Keratinocyte (primary cell): ENCODE results near the gene AGR3. TPM values are rescaled to one million over a fixed set of nuclear protein-coding genes. Genes with fewer than 3 reads are reported as not detected.

Experiments
- DNase-seq: peaks from one replicate; pipeline ENCODE4 v3.0.0-alpha.2; 2011; ENCODE audit warnings: low read depth, missing footprints, low spot score
- FAIRE-seq: peaks from 2 replicates; lab custom pipeline; 2011; peaks lifted over from hg19 to GRCh38; lab: Jason Lieb, UNC
- H2AFZ ChIP-seq: 2 replicates; pipeline ENCODE4 v1.6.0; 2012; ENCODE audit warnings: low read length, control low read depth, inconsistent platforms; ENCODE audit not compliant: control insufficient read depth
- H3K27ac ChIP-seq: 2 replicates; pipeline ENCODE4 v1.5.1; 2011; ENCODE audit warnings: low read length; ENCODE audit not compliant: control insufficient read depth, insufficient read depth
- H3K27me3 ChIP-seq: 3 replicates; pipeline ENCODE4 v1.6.0; 2011; ENCODE audit warnings: low read length; ENCODE audit not compliant: control insufficient read depth, insufficient read depth; ENCODE audit errors: extremely low read depth
- H3K36me3 ChIP-seq, 2 experiments: 2 replicates in 1 of 2; 3 replicates in 1 of 2; pipeline ENCODE4 v1.5.1; 2011; ENCODE audit warnings: low read length in 2 of 2, mild to moderate bottlenecking in 1 of 2; ENCODE audit not compliant: control insufficient read depth in 2 of 2, insufficient read depth in 2 of 2; ENCODE audit errors: extremely low read depth in 1 of 2
- H3K4me1 ChIP-seq: 3 replicates; pipeline ENCODE4 v1.5.1; 2011; ENCODE audit warnings: low read length; ENCODE audit not compliant: control insufficient read depth, insufficient read depth; ENCODE audit errors: extremely low read depth
- H3K4me2 ChIP-seq: 3 replicates; pipeline ENCODE4 v1.6.0; 2011; ENCODE audit warnings: low read depth, low read length; ENCODE audit not compliant: control insufficient read depth, insufficient read depth; ENCODE audit errors: extremely low read depth
- H3K4me3 ChIP-seq, 3 experiments: fragments of 200-600 bp in 1 of 3; sonication (generic) in 1 of 3; 2 replicates in 2 of 3; 3 replicates in 1 of 3; pipeline ENCODE4 v1.5.1; 2011 to 2016; ENCODE audit warnings: low read length in 3 of 3, mild to moderate bottlenecking in 3 of 3, control low read depth in 2 of 3, inconsistent platforms in 1 of 3, low read depth in 1 of 3, mixed read lengths in 1 of 3, mixed run types in 1 of 3, moderate library complexity in 1 of 3; ENCODE audit not compliant: control insufficient read depth in 2 of 3, insufficient read depth in 2 of 3; ENCODE audit errors: extremely low read depth in 1 of 3
- H3K79me2 ChIP-seq: 2 replicates; pipeline ENCODE4 v1.6.0; 2012; ENCODE audit warnings: low read length; ENCODE audit not compliant: control insufficient read depth, insufficient read depth
- H3K9ac ChIP-seq: 3 replicates; pipeline ENCODE4 v1.6.0; 2011; ENCODE audit warnings: low read length; ENCODE audit not compliant: control insufficient read depth, insufficient read depth; ENCODE audit errors: extremely low read depth
- H3K9me1 ChIP-seq: 3 replicates; pipeline ENCODE4 v1.6.0; 2011; ENCODE audit warnings: low read length; ENCODE audit not compliant: control insufficient read depth, insufficient read depth; ENCODE audit errors: extremely low read depth
- H3K9me3 ChIP-seq: 2 replicates; pipeline ENCODE4 v1.5.1; 2012; ENCODE audit warnings: low read depth, low read length; ENCODE audit not compliant: control insufficient read depth
- H4K20me1 ChIP-seq: 3 replicates; pipeline ENCODE4 v1.6.0; 2011; ENCODE audit warnings: low read length; ENCODE audit not compliant: control insufficient read depth, insufficient read depth; ENCODE audit errors: extremely low read depth
- EZH2 ChIP-seq: IDR thresholded peaks from one replicate; pipeline ENCODE4 v1.6.1; 2012; ENCODE audit warnings: inconsistent platforms, mild to moderate bottlenecking, low read length, moderate library complexity
- dilution Hi-C: fragments of 300-500 bp; cut with MboI; formaldehyde crosslinking; loops from one replicate; pipeline ENCODE4 v1.7.0; 2020; ENCODE audit warnings: low sequenced_read_pairs; ENCODE audit not compliant: extremely low pct_ligation_motif_present
- polyA plus RNA-seq, 5 experiments: library from polyadenylated mRNA; depleted of rRNA in 3 of 5; stranded (reverse) in 3 of 5; stranded (forward) in 1 of 5; unstranded in 1 of 5; fragments of >200 nt; gene quantifications; 1 replicate in 1 of 5; 2 replicates in 3 of 5; 3 replicates in 1 of 5; pipeline versions ENCODE4 v1.2.1 to v1.2.3, GENCODE V29; 2011 to 2012; ENCODE audit warnings: missing spikeins in 2 of 5, low read depth in 1 of 5, low replicate concordance in 1 of 5
- TF ChIP-seq, protein P1 (sequence below), 3 experiments: IDR thresholded peaks in 1 of 3; conservative IDR thresholded peaks in 1 of 3; optimal IDR thresholded peaks in 1 of 3; 2 replicates in 2 of 3; 3 replicates in 1 of 3; pipeline versions ENCODE3 to v1.5.1; 2011; ENCODE audit warnings: low read length in 3 of 3, mild to moderate bottlenecking in 3 of 3, moderate library complexity in 2 of 3, control low read depth in 1 of 3, inconsistent platforms in 1 of 3; ENCODE audit not compliant: insufficient read depth in 2 of 3; ENCODE audit errors: extremely low read depth in 1 of 3

Gene AGR3
- polyA plus RNA-seq, 1 donor (not counting 4 experiments of a cell fraction or from before 2014, with no cell fraction given) = not detected

GRCh38 chr7:16836481-16836880, 45.3 kb downstream of the AGR3 start:
- DNase-seq = no peak
- Histone ChIP-seq H3K4me3 (no peak overlapping the region), H3K27ac (no peak overlapping the region), H3K4me1 (no peaks in the 10 kb centered on the region), H3K27me3 (no peaks in the 10 kb centered on the region), H3K9me1 (no peaks in the 10 kb centered on the region), H2AFZ (no peak overlapping the region), H3K79me2 (no peaks in the 10 kb centered on the region), H3K4me2 (no peak overlapping the region), H3K36me3 (no peaks in the 10 kb centered on the region), H4K20me1 (no peaks in the 10 kb centered on the region), H3K9ac (no peak overlapping the region), H3K9me3 (no peaks in the 10 kb centered on the region)
- no peak for FAIRE-seq
- TF ChIP-seq, protein P1, sequence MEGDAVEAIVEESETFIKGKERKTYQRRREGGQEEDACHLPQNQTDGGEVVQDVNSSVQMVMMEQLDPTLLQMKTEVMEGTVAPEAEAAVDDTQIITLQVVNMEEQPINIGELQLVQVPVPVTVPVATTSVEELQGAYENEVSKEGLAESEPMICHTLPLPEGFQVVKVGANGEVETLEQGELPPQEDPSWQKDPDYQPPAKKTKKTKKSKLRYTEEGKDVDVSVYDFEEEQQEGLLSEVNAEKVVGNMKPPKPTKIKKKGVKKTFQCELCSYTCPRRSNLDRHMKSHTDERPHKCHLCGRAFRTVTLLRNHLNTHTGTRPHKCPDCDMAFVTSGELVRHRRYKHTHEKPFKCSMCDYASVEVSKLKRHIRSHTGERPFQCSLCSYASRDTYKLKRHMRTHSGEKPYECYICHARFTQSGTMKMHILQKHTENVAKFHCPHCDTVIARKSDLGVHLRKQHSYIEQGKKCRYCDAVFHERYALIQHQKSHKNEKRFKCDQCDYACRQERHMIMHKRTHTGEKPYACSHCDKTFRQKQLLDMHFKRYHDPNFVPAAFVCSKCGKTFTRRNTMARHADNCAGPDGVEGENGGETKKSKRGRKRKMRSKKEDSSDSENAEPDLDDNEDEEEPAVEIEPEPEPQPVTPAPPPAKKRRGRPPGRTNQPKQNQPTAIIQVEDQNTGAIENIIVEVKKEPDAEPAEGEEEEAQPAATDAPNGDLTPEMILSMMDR (optimal IDR thresholded peaks at IDR 0.05 in 1 of 3, IDR thresholded peaks at IDR 0.05 in 1 of 3, conservative IDR thresholded peaks at IDR 0.05 in 1 of 3; ENCODE audit: extremely low read depth in 1 of 3, insufficient read depth in 2 of 3, low read length in 3 of 3) = no peak
- no peak for TF ChIP-seq EZH2
- dilution Hi-C loops = no loop called here

DNA sequence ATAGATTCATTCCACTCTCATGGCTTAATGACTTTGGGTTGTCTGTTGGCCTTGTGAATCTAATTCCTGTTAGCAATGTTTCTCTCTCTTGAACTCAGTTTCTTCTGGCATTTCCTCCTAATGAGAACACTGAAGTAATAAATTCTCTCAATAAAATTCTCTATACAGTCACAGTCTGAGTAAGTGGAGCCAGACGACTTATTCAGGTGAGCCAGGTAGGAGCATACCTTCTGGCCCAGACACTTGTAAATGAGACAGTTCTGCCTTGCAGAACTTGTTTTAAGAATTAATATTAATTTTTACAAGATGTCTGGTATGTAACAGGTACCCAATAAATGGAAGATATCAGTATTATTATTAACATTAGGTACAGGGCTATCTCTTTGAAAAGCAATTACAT, 48.4 kb downstream of the AGR3 start:
- DNase-seq = no peak
- Histone ChIP-seq H3K4me2 (no peak overlapping the region), H3K79me2 (no peaks in the 10 kb centered on the region), H4K20me1 (no peaks in the 10 kb centered on the region), H3K9ac (no peak overlapping the region), H2AFZ (no peak overlapping the region), H3K9me3 (no peaks in the 10 kb centered on the region), H3K9me1 (no peaks in the 10 kb centered on the region), H3K27ac (no peak overlapping the region), H3K4me1 (no peaks in the 10 kb centered on the region), H3K4me3 (no peak overlapping the region), H3K36me3 (no peaks in the 10 kb centered on the region), H3K27me3 (no peaks in the 10 kb centered on the region)
- dilution Hi-C loops = no loop called here
- no peak for TF ChIP-seq EZH2
- TF ChIP-seq, protein P1 (optimal IDR thresholded peaks at IDR 0.05 in 1 of 3, IDR thresholded peaks at IDR 0.05 in 1 of 3, conservative IDR thresholded peaks at IDR 0.05 in 1 of 3; ENCODE audit: extremely low read depth in 1 of 3, insufficient read depth in 2 of 3, low read length in 3 of 3) = no peak
- no peak for FAIRE-seq
